MCF 10A (cell line): ENCODE data around the gene UBA5. TPM values are rescaled to one million over a fixed set of nuclear protein-coding genes. Genes with fewer than 3 reads are reported as not detected.

Source experiments
- BruUV-seq: library from RNA; stranded (reverse); fragments of 400-500 nt; replicated peaks from 2 replicates; lab custom pipeline; 2021; lab: Mats Ljungman, UMichigan
- CTCF ChIA-PET: fragments of 300-600 bp; sonication (Branson Sonifier 250); formaldehyde crosslinking; extraction: SDS; loops from one replicate; lab custom pipeline; 2021; ENCODE audit warnings: antibody characterized with exemption, inconsistent platforms; lab: Yijun Ruan, JAX
- POLR2A ChIA-PET: fragments of 300-600, 350-650 bp; sonication (Branson Sonifier 250); formaldehyde crosslinking; extraction: SDS; loops from one replicate; lab custom pipeline; 2020; ENCODE audit warnings: antibody characterized with exemption, inconsistent platforms; lab: Yijun Ruan, JAX
- DNase-seq: peaks from one replicate; pipeline ENCODE4 v3.0.0-alpha.2; 2018; ENCODE audit not compliant: unreplicated experiment
- H3K27ac Mint-ChIP-seq: one replicate; pipeline ENCODE4 v1.8.0; 2022; ENCODE audit warnings: mild to moderate bottlenecking, low read depth, mixed read lengths; ENCODE audit not compliant: unreplicated experiment
- H3K27me3 Mint-ChIP-seq: one replicate; pipeline ENCODE4 v1.8.0; 2022; ENCODE audit warnings: mixed read lengths; ENCODE audit not compliant: insufficient read depth, unreplicated experiment
- H3K36me3 Mint-ChIP-seq: one replicate; pipeline ENCODE4 v1.8.0; 2022; ENCODE audit warnings: mild to moderate bottlenecking, moderate library complexity, mixed read lengths; ENCODE audit not compliant: insufficient read depth, unreplicated experiment
- H3K4me1 Mint-ChIP-seq: one replicate; pipeline ENCODE4 v1.8.0; 2022; ENCODE audit warnings: mixed read lengths; ENCODE audit not compliant: insufficient read depth, unreplicated experiment
- H3K4me3 Mint-ChIP-seq: one replicate; pipeline ENCODE4 v1.8.0; 2022; ENCODE audit warnings: mild to moderate bottlenecking, moderate library complexity, mixed read lengths; ENCODE audit not compliant: unreplicated experiment
- H3K9me3 Mint-ChIP-seq: one replicate; pipeline ENCODE4 v1.8.0; 2022; ENCODE audit warnings: mixed read lengths; ENCODE audit not compliant: unreplicated experiment
- intact Hi-C: fragments of 100-400 bp; cut with micrococcal nuclease; formaldehyde crosslinking; loops from 2 replicates; pipeline ENCODE4 v1.14.1; 2022
- total RNA-seq: library from RNA; stranded (reverse); gene quantifications from 2 replicates; pipeline ENCODE4 v1.2.3, GENCODE V29; 2022
- TF ChIP-seq, protein P1 (sequence below): fragments of 200-600 bp; IDR thresholded peaks from one replicate; pipeline ENCODE4 v1.8.0; 2022; ENCODE audit warnings: antibody characterized with exemption, mild to moderate bottlenecking; ENCODE audit not compliant: unreplicated experiment

The UBA5 gene
- total RNA-seq, 1 experiment from 2014 or later: 47.7 TPM

DNA sequence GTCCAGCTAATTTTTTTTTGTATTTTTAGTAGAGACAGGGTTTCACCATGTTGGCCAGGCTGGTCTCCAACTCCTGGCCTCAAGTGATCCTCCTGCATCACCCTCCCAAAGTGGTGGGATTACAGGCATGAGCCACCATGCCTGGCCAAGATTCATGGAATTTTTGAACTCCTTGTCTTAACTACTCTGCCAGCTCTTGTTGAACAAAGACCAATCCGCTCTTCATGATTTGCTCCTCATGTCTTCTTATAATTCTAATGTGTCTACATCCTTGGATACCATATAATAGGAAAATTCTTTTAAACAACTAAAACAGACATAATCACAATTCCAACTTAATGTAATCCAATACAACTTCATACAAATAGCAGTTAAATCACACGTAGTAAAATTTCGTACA lies 21.3 kb downstream of the UBA5 start:
- CTCF ChIA-PET: interaction anchor here (1.5 kb wide), 1 partner anchor 10 kb away, joined by 3 read pairs; no protein-coding TSS in a partner anchor
- DNase-seq: no peak
- TF ChIP-seq, protein P1, sequence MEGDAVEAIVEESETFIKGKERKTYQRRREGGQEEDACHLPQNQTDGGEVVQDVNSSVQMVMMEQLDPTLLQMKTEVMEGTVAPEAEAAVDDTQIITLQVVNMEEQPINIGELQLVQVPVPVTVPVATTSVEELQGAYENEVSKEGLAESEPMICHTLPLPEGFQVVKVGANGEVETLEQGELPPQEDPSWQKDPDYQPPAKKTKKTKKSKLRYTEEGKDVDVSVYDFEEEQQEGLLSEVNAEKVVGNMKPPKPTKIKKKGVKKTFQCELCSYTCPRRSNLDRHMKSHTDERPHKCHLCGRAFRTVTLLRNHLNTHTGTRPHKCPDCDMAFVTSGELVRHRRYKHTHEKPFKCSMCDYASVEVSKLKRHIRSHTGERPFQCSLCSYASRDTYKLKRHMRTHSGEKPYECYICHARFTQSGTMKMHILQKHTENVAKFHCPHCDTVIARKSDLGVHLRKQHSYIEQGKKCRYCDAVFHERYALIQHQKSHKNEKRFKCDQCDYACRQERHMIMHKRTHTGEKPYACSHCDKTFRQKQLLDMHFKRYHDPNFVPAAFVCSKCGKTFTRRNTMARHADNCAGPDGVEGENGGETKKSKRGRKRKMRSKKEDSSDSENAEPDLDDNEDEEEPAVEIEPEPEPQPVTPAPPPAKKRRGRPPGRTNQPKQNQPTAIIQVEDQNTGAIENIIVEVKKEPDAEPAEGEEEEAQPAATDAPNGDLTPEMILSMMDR: no peak
- Mint-ChIP-seq H3K9me3 (no peaks in the 10 kb centered on the region), H3K36me3 (peaks cover 70% of the 10 kb centered on the region), H3K27me3 (no peaks in the 10 kb centered on the region), H3K27ac (no peak overlapping the region), H3K4me1 (no peaks in the 10 kb centered on the region), H3K4me3 (no peak overlapping the region)
- TSS peak; percentile 23 for BruUV-seq
- POLR2A ChIA-PET: interaction anchor here (0.5 to 1.2 kb wide), 4 partner anchors 9 to 192 kb away, joined by 3 to 4 read pairs (median 3); partner anchors contain the start of genes ACAD11 and UBA5
- intact Hi-C loops: no loop called here

DNA sequence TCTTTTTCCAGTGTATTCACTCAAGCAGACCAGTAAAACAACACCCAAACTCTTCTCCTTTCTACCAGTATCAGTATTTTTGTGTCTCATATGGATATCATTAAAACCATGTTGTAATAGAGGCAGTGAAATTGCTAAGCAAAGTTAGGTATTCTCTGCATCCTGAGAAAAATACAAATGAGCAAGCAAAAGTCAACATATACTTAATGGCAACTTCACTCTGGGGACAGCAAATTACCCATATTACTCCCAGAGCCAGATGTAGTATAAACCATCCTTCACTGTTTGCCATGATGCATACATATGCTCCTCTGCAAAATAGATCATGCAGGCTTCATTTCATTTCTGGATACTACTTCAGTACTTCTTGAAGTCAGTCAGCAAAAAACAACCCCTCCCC lies 22.1 kb downstream of the UBA5 start:
- Mint-ChIP-seq H3K27me3 (no peaks in the 10 kb centered on the region), H3K4me1 (no peaks in the 10 kb centered on the region), H3K9me3 (no peaks in the 10 kb centered on the region), H3K36me3 (peaks cover 70% of the 10 kb centered on the region), H3K27ac (no peak overlapping the region), H3K4me3 (no peak overlapping the region)
- intact Hi-C loops: loop anchor here (2.0 kb wide), 1 partner anchor 15 kb away; no protein-coding TSS in a partner anchor
- TF ChIP-seq, protein P1: no peak
- POLR2A ChIA-PET: interaction anchor here (1.0 to 1.2 kb wide), 2 partner anchors 10 to 22 kb away, joined by 3 read pairs; partner anchors contain the start of genes ACAD11 and UBA5
- DNase-seq: no peak
- CTCF ChIA-PET: interaction anchor here (0.5 to 1.5 kb wide), 2 partner anchors 9 to 16 kb away, joined by 3 read pairs; no protein-coding TSS in a partner anchor
- BruUV-seq: no TSS peak

- POLR2A ChIA-PET: interaction anchor here (1.0 kb wide), 1 partner anchor 25 kb away, joined by 3 read pairs; no protein-coding TSS in a partner anchor
- H3K4me1 Mint-ChIP-seq: no peaks in the 10 kb centered on the region
- H3K27me3 Mint-ChIP-seq: no peaks in the 10 kb centered on the region
- no peak overlapping the region for H3K27ac Mint-ChIP-seq
- BruUV-seq: no TSS peak
- TF ChIP-seq, protein P1: no peak
- no peaks in the 10 kb centered on the region for H3K9me3 Mint-ChIP-seq
- intact Hi-C loops: no loop called here
- CTCF ChIA-PET: interaction anchor here (1.1 to 1.2 kb wide), 2 partner anchors 20 to 37 kb away, joined by 3 read pairs; no protein-coding TSS in a partner anchor
- no peak overlapping the region for H3K4me3 Mint-ChIP-seq
- DNase-seq: no peak
- H3K36me3 Mint-ChIP-seq: peaks cover 82% of the 10 kb centered on the region
These were observed 29.9 kb downstream of the UBA5 start for GRCh38 chr3:132690040-132690439.

DNA sequence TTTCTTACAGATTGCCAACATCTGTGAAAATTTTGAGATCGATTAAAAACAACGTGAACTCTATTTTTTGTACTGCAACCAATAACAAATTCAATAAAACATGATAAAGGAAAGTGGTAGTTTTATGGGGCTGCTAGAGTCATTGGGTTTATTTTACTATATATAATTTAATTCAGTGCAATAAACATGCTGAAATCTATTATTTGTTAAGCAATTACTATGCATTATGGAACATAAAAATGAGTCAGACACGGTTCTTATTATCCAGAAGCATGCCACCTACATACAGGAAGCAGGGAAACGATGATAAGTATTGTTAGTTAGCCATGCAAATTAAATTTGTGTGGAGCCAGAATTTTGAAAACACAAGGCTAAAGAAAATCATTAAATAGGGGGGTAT lies 34.9 kb downstream of the UBA5 start:
- TF ChIP-seq, protein P1: no peak
- no TSS peak for BruUV-seq
- ChIA-PET POLR2A (no interaction called here), CTCF (no interaction called here)
- intact Hi-C loops: no loop called here
- Mint-ChIP-seq H3K4me1 (no peaks in the 10 kb centered on the region), H3K27me3 (no peaks in the 10 kb centered on the region), H3K27ac (no peak overlapping the region), H3K36me3 (peaks cover 82% of the 10 kb centered on the region), H3K4me3 (no peak overlapping the region), H3K9me3 (no peaks in the 10 kb centered on the region)
- no peak for DNase-seq
